ENCODE results near the gene CDH7.

The CDH7 gene

DNA sequence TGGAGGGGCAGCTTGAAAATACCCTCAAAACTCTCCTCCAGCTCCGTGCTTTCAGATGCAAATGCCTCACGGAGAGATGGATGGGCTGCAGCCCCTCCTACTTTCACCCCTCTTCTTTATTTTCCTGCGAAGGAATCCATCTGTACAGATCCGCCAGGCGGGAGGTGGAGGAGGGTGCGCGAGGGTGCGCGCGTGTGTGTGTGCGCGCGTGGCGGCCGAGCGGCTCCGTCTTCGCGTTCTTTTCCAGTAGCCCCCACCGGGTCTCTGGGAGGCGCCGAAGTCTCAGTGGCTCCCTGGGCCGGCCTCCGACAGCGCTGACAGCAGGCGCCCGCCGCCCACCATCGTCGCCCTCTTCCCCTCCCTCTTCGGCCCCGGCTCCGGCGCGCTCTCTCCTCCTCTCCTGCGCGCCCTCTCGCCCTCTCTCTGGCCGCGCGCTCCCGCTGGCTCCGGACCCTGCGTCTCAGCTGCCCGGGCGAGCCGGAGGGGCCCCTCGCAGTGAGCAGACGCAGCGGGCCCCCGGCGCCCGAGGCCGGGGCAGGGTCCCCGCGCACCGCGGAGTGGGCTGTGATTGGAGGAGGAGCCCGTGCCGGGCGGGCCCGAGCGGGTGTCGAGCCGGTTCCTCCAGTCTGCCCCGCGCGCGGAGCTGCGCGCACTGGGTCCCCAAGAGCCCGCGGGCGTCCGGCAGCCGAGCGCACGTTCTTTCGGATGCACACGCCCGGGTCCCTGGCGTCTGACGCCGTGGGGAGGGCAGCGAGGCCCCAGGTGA is at the start of gene CDH7:
TSS of gene CDH7 (plus strand) at position 624 of the 766 bp plus-strand sequence. CDS start 11,831 bp downstream, outside the sequence.
- H3K27me3 Mint-ChIP-seq = peaks cover 21% of the 10 kb centered on the region
- ATAC-seq = no peak

GRCh38 chr18:65704046-65704445 is 46.8 kb upstream of the CDH7 start:
- ATAC-seq = no peak

More for the DNA sequence above, at the start of gene CDH7:
- no peaks in the 10 kb centered on the region for H3K36me3 Mint-ChIP-seq (ENCODE audit: low read depth)
- no peak within 1 kb of the TSS for H3K27ac Mint-ChIP-seq
- no peaks in the 10 kb centered on the region for H3K9me3 Mint-ChIP-seq
- no peak for DNase-seq
- H3K4me3 Mint-ChIP-seq = no peak within 1 kb of the TSS
- H3K4me1 Mint-ChIP-seq = no peaks in the 10 kb centered on the region

DNA sequence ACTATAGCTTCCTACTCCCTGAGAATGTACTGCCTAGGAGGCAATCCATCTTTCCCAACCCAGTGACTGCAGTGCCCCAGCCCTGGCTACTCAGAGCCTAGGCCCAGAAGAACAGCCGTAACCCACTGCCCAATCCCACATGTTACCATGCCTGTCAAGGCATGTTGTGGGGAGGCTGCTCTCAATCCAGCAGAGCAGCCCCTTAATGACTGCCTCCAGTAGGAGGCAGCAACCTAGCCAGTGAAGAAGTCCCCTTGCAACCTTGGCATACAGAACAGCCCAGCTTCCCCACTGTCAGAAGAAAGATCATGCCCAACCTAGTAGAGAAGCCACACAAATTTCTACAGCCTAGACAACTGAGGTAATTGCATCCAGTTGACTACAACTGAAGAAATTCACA is 44.2 kb upstream of the CDH7 start:
- ATAC-seq = no peak
- no peaks in the 10 kb centered on the region for H3K4me1 Mint-ChIP-seq
- H3K36me3 Mint-ChIP-seq (ENCODE audit: low read depth) = no peaks in the 10 kb centered on the region
- H3K4me3 Mint-ChIP-seq = no peak overlapping the region
- H3K27me3 Mint-ChIP-seq = no peaks in the 10 kb centered on the region
- no peak for DNase-seq
- H3K27ac Mint-ChIP-seq = no peak overlapping the region
- H3K9me3 Mint-ChIP-seq = peaks cover 12% of the 10 kb centered on the region

More at GRCh38 chr18:65704046-65704445, 46.8 kb upstream of the CDH7 start:
- H3K27ac Mint-ChIP-seq = no peak overlapping the region
- DNase-seq = no peak
- H3K9me3 Mint-ChIP-seq = peaks cover 18% of the 10 kb centered on the region
- H3K4me1 Mint-ChIP-seq = no peaks in the 10 kb centered on the region
- H3K27me3 Mint-ChIP-seq = no peaks in the 10 kb centered on the region
- no peaks in the 10 kb centered on the region for H3K36me3 Mint-ChIP-seq (ENCODE audit: low read depth)
- no peak overlapping the region for H3K4me3 Mint-ChIP-seq

DNA sequence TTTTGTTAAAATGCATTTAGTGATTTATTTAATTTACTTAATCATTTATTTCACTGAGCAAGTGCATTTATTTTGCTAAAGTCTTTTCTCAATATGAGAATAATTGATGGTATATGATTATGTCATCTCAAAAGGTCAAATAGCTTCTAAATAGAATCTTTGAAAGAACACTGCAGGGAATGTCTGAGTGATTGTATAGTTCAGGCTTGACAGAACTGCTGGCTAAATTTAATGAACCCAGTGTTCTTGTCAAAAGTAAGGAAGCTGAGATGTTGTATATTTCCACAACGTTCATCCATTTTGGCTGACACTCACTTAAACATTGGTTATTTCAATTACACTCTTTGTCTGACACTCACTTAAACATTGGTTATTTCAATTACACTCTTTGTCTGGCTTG is 39.3 kb upstream of the CDH7 start:
- no peaks in the 10 kb centered on the region for H3K4me1 Mint-ChIP-seq
- DNase-seq (no peak), ATAC-seq (no peak)
- H3K27me3 Mint-ChIP-seq = no peaks in the 10 kb centered on the region
- peaks cover 4% of the 10 kb centered on the region for H3K9me3 Mint-ChIP-seq
- H3K4me3 Mint-ChIP-seq = no peak overlapping the region
- H3K36me3 Mint-ChIP-seq (ENCODE audit: low read depth) = no peaks in the 10 kb centered on the region
- H3K27ac Mint-ChIP-seq = no peak overlapping the region

- no peaks in the 10 kb centered on the region for H3K4me1 Mint-ChIP-seq
- H3K9me3 Mint-ChIP-seq = peaks cover 14% of the 10 kb centered on the region
- no peak overlapping the region for H3K4me3 Mint-ChIP-seq
- no peak overlapping the region for H3K27ac Mint-ChIP-seq
- DNase-seq (no peak), ATAC-seq (no peak)
- H3K27me3 Mint-ChIP-seq = no peaks in the 10 kb centered on the region
- H3K36me3 Mint-ChIP-seq (ENCODE audit: low read depth) = no peaks in the 10 kb centered on the region
These were observed 29.2 kb upstream of the CDH7 start for GRCh38 chr18:65721619-65722018.

DNA sequence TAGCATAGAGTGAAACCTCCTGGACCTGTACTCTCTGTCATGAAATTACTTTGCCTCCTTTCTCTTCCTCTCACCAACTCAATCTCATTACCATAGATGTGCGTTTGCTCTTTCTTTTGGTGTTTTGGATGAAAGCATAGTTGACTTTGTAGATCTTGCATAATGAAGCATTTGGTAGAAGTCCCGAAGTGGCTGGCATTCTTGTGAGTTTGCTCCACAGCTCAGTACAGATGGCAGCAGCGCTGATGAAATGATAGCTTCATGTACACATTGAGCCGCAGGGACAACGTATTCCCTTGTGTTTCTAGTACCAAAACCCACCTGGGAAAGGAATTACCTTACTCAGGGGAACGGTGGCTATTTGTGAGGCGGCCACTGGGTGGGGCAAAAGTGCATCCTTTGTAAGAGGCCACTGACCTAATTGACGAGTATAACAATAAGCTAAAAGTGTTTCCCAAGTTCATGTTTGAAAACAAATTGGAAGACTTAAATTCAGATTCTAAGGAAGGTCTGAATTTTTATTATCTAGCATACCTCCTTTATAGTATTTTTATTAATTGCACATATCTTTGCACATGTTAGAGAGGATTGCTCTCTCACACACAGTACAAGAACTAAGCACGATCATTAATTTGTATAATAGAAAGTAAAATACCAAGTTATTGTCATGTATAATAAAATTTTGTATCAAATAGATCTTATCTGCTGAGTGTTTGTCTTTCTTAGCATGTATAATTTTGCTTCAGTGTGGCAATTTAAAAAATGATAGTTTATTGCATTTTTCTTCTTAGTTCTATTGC is 25.4 kb upstream of the CDH7 start:
- ATAC-seq = no peak
- Mint-ChIP-seq H3K27ac (no peak overlapping the region), H3K36me3 (ENCODE audit: low read depth) (no peaks in the 10 kb centered on the region), H3K4me3 (no peak overlapping the region), H3K4me1 (no peaks in the 10 kb centered on the region), H3K27me3 (no peaks in the 10 kb centered on the region), H3K9me3 (peaks cover 5% of the 10 kb centered on the region)
- DNase-seq = no peak

DNA sequence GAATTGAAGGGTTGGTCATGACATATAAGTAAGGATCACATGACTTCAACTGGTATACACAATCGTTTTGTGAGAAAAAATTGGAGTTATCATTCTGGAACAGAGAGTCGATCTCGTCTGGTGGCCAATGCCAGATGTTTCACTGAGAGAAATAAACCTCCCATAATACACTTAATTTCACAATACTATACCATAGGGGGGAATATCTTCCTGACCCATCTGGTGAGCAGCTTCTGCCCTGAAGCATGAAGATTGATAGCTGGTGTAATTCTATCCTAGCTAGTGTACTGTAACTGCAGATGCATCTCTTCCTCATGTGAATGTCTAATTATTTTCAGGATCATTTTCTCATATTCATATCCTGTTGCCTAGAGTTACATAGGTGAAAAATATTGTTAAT is 15.7 kb upstream of the CDH7 start:
- ATAC-seq (no peak), DNase-seq (no peak)
- Mint-ChIP-seq H3K4me1 (no peaks in the 10 kb centered on the region), H3K27me3 (no peaks in the 10 kb centered on the region), H3K4me3 (no peak overlapping the region), H3K27ac (no peak overlapping the region), H3K36me3 (ENCODE audit: low read depth) (no peaks in the 10 kb centered on the region), H3K9me3 (no peaks in the 10 kb centered on the region)

DNA sequence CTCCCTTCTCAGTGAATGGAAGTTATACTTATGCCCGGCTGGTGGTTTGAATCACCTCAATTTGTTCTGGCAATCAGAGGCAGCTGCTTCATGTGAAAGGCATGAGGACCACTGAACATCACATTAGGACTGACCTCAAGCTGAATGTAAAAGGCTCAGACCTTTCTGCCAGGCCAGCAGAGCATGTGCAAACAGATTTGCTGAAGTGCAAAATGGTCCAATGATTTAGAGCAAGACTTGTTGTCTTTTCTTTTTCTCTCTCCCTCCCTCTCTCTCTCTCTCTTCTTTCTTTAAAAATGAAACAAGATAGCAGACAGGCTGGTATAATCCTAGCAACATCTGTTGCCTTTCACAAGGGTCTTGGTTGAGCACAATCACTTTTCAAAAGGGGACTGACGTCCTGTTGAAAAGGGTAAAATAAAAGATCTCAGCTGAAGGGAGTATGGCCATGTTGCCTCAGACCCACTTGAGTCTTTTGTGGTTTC is 13.3 kb upstream of the CDH7 start:
- Mint-ChIP-seq H3K27me3 (no peaks in the 10 kb centered on the region), H3K4me3 (no peak overlapping the region), H3K4me1 (no peaks in the 10 kb centered on the region), H3K9me3 (no peaks in the 10 kb centered on the region), H3K27ac (no peak overlapping the region), H3K36me3 (ENCODE audit: low read depth) (no peaks in the 10 kb centered on the region)
- no peak for DNase-seq
- ATAC-seq = no peak

DNA sequence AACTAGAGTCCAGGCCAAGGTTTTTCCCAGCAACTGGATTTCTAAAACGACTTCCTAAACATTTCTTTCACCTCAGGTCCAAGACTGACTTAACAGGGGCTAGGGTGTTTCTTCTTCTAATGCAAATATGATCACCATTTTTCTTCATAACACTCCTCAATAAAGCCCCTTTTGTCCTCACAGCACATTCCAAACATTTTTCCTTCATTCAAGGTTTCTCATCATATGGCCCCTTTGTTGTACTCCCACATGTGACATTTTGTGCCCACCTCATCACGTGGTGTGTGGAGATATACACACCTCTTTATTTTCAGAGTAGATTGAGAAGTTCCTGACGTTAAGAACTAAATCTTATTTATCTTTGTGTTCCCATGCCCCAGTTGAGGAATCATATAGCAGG is 3.9 kb upstream of the CDH7 start:
- H3K9me3 Mint-ChIP-seq = no peaks in the 10 kb centered on the region
- peaks cover 19% of the 10 kb centered on the region for H3K27me3 Mint-ChIP-seq
- no peak for ATAC-seq
- no peak overlapping the region for H3K4me3 Mint-ChIP-seq
- no peak for DNase-seq
- H3K27ac Mint-ChIP-seq = no peak overlapping the region
- H3K4me1 Mint-ChIP-seq = no peaks in the 10 kb centered on the region
- H3K36me3 Mint-ChIP-seq (ENCODE audit: low read depth) = no peaks in the 10 kb centered on the region

DNA sequence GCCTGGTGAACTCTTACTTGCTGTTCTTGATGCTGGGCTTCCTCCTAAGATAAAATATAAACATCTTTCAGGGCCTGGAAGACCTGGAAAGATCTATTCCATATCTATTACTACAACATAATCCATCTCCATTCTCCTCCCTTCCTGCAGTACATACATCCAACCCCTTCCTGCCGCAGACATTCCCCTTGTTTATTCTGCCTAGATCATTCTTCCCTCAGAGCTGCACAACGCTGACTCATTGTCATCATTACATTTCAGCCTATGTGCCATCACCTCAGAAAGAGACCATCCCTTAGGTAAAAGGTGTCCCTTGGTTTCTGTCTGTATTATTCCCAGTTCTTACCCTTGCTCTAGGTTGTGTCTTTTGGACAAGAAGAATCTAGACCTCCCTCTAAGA is 2.5 kb upstream of the CDH7 start:
- no peaks in the 10 kb centered on the region for H3K9me3 Mint-ChIP-seq
- H3K27me3 Mint-ChIP-seq = peaks cover 21% of the 10 kb centered on the region
- ATAC-seq (no peak), DNase-seq (no peak)
- no peaks in the 10 kb centered on the region for H3K4me1 Mint-ChIP-seq
- no peak overlapping the region for H3K4me3 Mint-ChIP-seq
- no peak overlapping the region for H3K27ac Mint-ChIP-seq
- no peaks in the 10 kb centered on the region for H3K36me3 Mint-ChIP-seq (ENCODE audit: low read depth)

DNA sequence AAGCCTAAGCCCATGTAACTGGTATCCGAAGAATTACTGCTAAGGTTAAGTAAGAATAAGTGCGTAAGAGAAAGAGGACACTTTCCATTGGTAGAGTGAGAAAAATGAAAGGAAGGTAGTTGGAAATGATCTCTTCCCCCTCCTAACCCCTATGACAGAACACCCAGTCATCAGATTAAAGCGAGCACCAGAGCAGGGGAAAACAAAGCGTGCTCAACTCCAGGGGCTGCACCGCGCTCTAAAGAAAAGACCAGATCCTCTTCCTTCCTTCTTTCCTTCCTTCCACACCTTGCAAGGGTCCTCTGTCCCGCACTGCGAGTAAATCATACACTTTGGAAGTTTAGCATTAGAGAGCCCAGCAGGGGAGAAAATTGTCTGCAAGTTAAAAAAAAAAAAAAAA is 971 bp upstream of the CDH7 start:
- Mint-ChIP-seq H3K27me3 (peaks cover 21% of the 10 kb centered on the region), H3K27ac (no peak overlapping the region), H3K4me3 (no peak overlapping the region), H3K36me3 (ENCODE audit: low read depth) (no peaks in the 10 kb centered on the region), H3K4me1 (no peaks in the 10 kb centered on the region), H3K9me3 (no peaks in the 10 kb centered on the region)
- ATAC-seq (no peak), DNase-seq (no peak)

DNA sequence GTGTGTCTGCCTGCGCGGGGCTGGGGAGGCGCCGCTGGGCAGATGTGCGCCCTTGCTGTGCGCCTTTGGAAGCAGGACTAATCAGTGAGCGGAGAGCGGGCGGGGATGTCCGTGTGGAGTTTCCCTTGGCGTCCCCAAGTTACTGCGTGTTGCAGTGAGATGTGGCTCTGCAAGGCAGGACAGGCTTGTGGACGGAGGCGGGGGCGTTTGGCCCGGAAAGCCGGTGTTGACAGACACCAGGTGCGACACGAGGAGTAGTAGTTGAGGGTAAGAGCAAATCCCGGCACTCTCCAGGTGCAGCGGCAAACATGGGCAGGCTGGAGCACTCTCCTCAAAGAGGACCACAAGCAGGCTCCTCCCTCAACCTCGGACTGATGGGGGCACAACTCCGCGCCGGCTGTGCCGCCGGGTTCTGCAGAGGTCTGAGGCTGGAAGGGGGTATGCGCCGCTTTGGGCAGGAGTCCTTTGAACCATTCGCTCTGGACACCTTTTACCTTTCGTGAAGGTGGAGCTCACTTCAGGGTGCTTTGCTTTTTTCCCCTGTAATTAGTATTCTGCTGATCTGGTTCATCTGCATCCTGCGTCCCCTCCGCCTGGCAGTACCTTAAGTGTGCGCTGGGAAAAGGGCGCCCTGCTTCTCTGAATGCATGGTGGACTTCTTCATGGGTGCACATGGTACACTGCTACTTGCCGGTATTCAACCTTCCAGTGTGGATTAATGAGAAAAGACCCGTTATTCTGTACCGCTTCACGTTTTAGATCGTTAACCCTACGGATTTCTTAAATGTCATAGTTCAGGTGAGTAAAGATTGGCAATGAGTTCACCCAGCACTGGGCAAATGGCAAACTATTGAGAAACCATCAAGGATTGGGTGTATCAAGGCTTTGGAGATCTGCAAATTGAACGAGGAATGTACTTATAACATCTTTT is 608 bp downstream of the CDH7 start:
- Mint-ChIP-seq H3K4me1 (no peaks in the 10 kb centered on the region), H3K4me3 (no peak overlapping the region), H3K9me3 (no peaks in the 10 kb centered on the region), H3K27me3 (peaks cover 21% of the 10 kb centered on the region), H3K36me3 (ENCODE audit: low read depth) (no peaks in the 10 kb centered on the region), H3K27ac (no peak overlapping the region)
- no peak for DNase-seq
- no peak for ATAC-seq

DNA sequence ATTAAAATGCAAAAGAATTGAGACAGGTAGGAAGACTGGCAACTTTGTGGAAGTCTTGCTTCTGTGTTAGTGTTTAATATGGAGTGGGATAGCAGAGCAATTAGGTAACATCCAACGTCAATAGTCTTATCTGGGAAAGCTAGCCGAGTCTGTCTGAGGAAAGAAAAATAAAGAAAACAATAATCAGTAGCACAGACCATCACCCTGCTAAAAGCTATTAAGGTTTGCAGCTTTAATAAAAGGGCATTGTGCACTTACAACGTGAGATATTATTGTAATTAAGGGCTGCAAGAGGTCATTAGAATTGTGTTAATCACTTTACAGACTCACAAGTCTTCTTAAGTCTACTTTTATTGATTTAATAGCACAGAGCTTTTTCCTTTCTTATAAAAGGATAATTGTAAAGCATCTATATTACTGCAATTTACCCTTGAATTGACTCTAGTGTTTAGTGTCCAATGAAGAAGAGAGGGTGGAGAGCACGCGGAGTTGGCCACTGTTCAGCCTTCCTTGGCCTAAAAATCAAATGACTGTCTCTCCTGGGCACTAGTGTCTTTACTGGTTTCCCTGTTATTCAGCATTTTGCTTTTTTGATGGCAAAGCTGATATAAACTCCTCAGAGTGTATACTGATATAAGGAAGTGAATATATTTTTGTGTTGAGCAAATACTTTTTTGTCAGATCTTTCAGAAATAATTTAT is 2.0 kb downstream of the CDH7 start:
- DNase-seq (no peak), ATAC-seq (no peak)
- Mint-ChIP-seq H3K27ac (no peak overlapping the region), H3K9me3 (no peaks in the 10 kb centered on the region), H3K4me1 (no peaks in the 10 kb centered on the region), H3K4me3 (no peak overlapping the region), H3K36me3 (ENCODE audit: low read depth) (no peaks in the 10 kb centered on the region), H3K27me3 (peaks cover 21% of the 10 kb centered on the region)

DNA sequence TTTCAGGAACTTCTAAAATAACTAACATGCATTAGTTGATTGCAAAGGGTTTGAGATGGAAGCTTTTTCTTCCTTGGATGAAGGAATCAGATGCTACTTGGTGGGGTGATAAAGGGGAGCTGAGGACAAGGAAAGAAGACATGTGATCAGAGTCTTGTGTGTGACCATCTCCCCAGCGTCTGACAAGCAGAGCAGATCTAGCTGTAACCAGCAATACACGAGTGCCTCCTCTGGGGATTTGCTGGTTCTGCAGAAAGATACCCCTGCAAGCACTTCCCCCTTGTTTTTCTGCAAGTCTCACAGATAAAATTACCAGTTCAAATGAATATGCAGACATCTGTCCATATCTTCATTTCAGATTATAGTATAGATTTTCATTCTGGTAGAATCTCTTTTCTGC is 2.7 kb downstream of the CDH7 start:
- ATAC-seq (no peak), DNase-seq (no peak)
- Mint-ChIP-seq H3K4me3 (no peak overlapping the region), H3K27me3 (peaks cover 21% of the 10 kb centered on the region), H3K36me3 (ENCODE audit: low read depth) (no peaks in the 10 kb centered on the region), H3K4me1 (no peaks in the 10 kb centered on the region), H3K27ac (no peak overlapping the region), H3K9me3 (no peaks in the 10 kb centered on the region)
